Caco-2 (cell line): Measurements from ENCODE around the gene SPTB. TPM values are rescaled to one million over a fixed set of nuclear protein-coding genes. Genes with fewer than 3 reads are reported as not detected.

Source experiments
- BruUV-seq: library from RNA; stranded (reverse); fragments of 400-500 nt; replicated peaks from 2 replicates; lab custom pipeline; 2021; lab: Mats Ljungman, UMichigan
- CTCF ChIA-PET: fragments of 300-600 bp; sonication (Branson Sonifier 250); formaldehyde crosslinking; loops from one replicate; lab custom pipeline; 2022; ENCODE audit warnings: antibody characterized with exemption; lab: Charles Lee
- POLR2A ChIA-PET: fragments of 300-600 bp; sonication (Branson Sonifier 250); formaldehyde crosslinking; loops from one replicate; lab custom pipeline; 2022; ENCODE audit warnings: antibody characterized with exemption; lab: Charles Lee
- DNase-seq, 2 experiments: peaks; one replicate each; pipeline versions ENCODE4 v3.0.0 to v3.0.0-alpha.2; 2020 to 2022
- H3K27me3 ChIP-seq: replicated peaks from 2 replicates; pipeline ENCODE4 v1.6.0; 2011; ENCODE audit warnings: low read length; ENCODE audit not compliant: control insufficient read depth, insufficient read depth
- H3K36me3 ChIP-seq: 2 replicates; pipeline ENCODE4 v1.5.1; 2011; ENCODE audit warnings: low read length; ENCODE audit not compliant: control insufficient read depth, insufficient read depth
- H3K4me1 ChIP-seq: fragments of 250-450 bp; sonication (Bioruptor Pico); 2 replicates; pipeline ENCODE4 v1.5.1; 2020; ENCODE audit warnings: mild to moderate bottlenecking
- H3K4me3 ChIP-seq: 2 replicates; pipeline ENCODE4 v1.5.1; 2011; ENCODE audit warnings: low read depth, mild to moderate bottlenecking, control low read depth, low read length
- H3K9me3 ChIP-seq: fragments of 250-450 bp; sonication (Bioruptor Pico); 2 replicates; pipeline ENCODE4 v1.5.1; 2020; ENCODE audit warnings: mild to moderate bottlenecking, moderate library complexity
- H3K27ac Mint-ChIP-seq: one replicate; pipeline ENCODE4 v1.8.0; 2022; ENCODE audit warnings: mixed read lengths; ENCODE audit not compliant: unreplicated experiment
- H3K27me3 Mint-ChIP-seq: one replicate; pipeline ENCODE4 v1.8.0; 2022; ENCODE audit warnings: mixed read lengths; ENCODE audit not compliant: insufficient read depth, unreplicated experiment
- H3K36me3 Mint-ChIP-seq: one replicate; pipeline ENCODE4 v1.8.0; 2022; ENCODE audit warnings: mild to moderate bottlenecking, mixed read lengths; ENCODE audit not compliant: insufficient read depth, unreplicated experiment
- H3K4me1 Mint-ChIP-seq: one replicate; pipeline ENCODE4 v1.8.0; 2022; ENCODE audit warnings: low read depth, mixed read lengths; ENCODE audit not compliant: unreplicated experiment
- H3K4me3 Mint-ChIP-seq: one replicate; pipeline ENCODE4 v1.8.0; 2022; ENCODE audit warnings: mild to moderate bottlenecking, moderate library complexity, mixed read lengths; ENCODE audit not compliant: unreplicated experiment
- H3K9me3 Mint-ChIP-seq: one replicate; pipeline ENCODE4 v1.8.0; 2022; ENCODE audit warnings: mixed read lengths; ENCODE audit not compliant: unreplicated experiment
- CTCF ChIP-seq, 2 experiments: fragments of 200-600 bp in 1 of 2; IDR thresholded peaks; 1 replicate in 1 of 2; 2 replicates in 1 of 2; pipeline versions ENCODE4 v1.5.1 to v1.8.0; 2011 to 2022; ENCODE audit warnings: antibody characterized with exemption in 1 of 2, control low read depth in 1 of 2, inconsistent platforms in 1 of 2, low read depth in 1 of 2, low read length in 1 of 2, mild to moderate bottlenecking in 1 of 2, moderate library complexity in 1 of 2; ENCODE audit not compliant: insufficient read depth in 1 of 2, severe bottlenecking in 1 of 2, unreplicated experiment in 1 of 2
- intact Hi-C: fragments of 100-400 bp; cut with micrococcal nuclease; formaldehyde crosslinking; loops from one replicate; pipeline ENCODE4 v1.10.0; 2022; ENCODE audit not compliant: unreplicated experiment
- total RNA-seq: library from RNA; stranded (reverse); gene quantifications from 2 replicates; pipeline ENCODE4 v1.2.3, GENCODE V29; 2022

Gene SPTB
- total RNA-seq, 1 experiment from 2014 or later, result 1.7 TPM

GRCh38 chr14:64889352-64889751 lies 9.6 kb upstream of the SPTB start:
- DNase-seq, result no peak
- no peak for TF ChIP-seq CTCF (IDR thresholded peaks at IDR 0.05; ENCODE audit: insufficient read depth in 1 of 2, low read depth in 1 of 2, low read length in 1 of 2, severe bottlenecking in 1 of 2, unreplicated experiment in 1 of 2)
- Mint-ChIP-seq H3K9me3 (no peaks in the 10 kb centered on the region), H3K27ac (no peak overlapping the region), H3K4me3 (no peak overlapping the region), H3K27me3 (peaks cover 20% of the 10 kb centered on the region), H3K36me3 (no peaks in the 10 kb centered on the region), H3K4me1 (no peaks in the 10 kb centered on the region)
- no peaks in the 10 kb centered on the region for H3K4me1 ChIP-seq
- CTCF ChIA-PET, result interaction anchor here (4.7 kb wide), 1 partner anchor 66 kb away, joined by 121 read pairs; no protein-coding TSS in a partner anchor
- POLR2A ChIA-PET, result interaction anchor here (0.6 kb wide), 1 partner anchor 66 kb away, joined by 4 read pairs; no protein-coding TSS in a partner anchor
- no peaks in the 10 kb centered on the region for H3K36me3 ChIP-seq
- intact Hi-C loops, result no loop called here
- no peak overlapping the region for H3K4me3 ChIP-seq
- no peaks in the 10 kb centered on the region for H3K9me3 ChIP-seq
- no TSS peak for BruUV-seq
- H3K27me3 ChIP-seq, result no peaks in the 10 kb centered on the region

- DNase-seq, result no peak
- intact Hi-C loops, result no loop called here
- H3K4me1 ChIP-seq, result no peaks in the 10 kb centered on the region
- H3K4me1 Mint-ChIP-seq, result no peaks in the 10 kb centered on the region
- H3K27ac Mint-ChIP-seq, result no peak overlapping the region
- H3K36me3 ChIP-seq, result no peaks in the 10 kb centered on the region
- BruUV-seq, result no TSS peak
- POLR2A ChIA-PET, result no interaction called here
- H3K9me3 ChIP-seq, result no peaks in the 10 kb centered on the region
- H3K4me3 Mint-ChIP-seq, result no peak overlapping the region
- H3K9me3 Mint-ChIP-seq, result no peaks in the 10 kb centered on the region
- H3K27me3 ChIP-seq, result 0 out of 2 replicates have a peak, but pooled peaks cover 1% of the 10 kb centered on the region
- H3K27me3 Mint-ChIP-seq, result peaks cover 36% of the 10 kb centered on the region
- TF ChIP-seq CTCF (IDR thresholded peaks at IDR 0.05; ENCODE audit: insufficient read depth in 1 of 2, low read depth in 1 of 2, low read length in 1 of 2, severe bottlenecking in 1 of 2, unreplicated experiment in 1 of 2), result no peak
- H3K4me3 ChIP-seq, result no peak overlapping the region
- CTCF ChIA-PET, result no interaction called here
- H3K36me3 Mint-ChIP-seq, result no peaks in the 10 kb centered on the region
Measured at GRCh38 chr14:64885559-64885958, 5.9 kb upstream of the SPTB start.

GRCh38 chr14:64880221-64881121 lies 764 bp upstream of the SPTB start:
- H3K27ac Mint-ChIP-seq, result no peak overlapping the region
- POLR2A ChIA-PET, result interaction anchor here (0.6 to 0.7 kb wide), 3 partner anchors 20 to 135 kb away, joined by 3 read pairs; no protein-coding TSS in a partner anchor
- CTCF ChIA-PET, result interaction anchor here (0.6 to 3.7 kb wide), 8 partner anchors 11 to 158 kb away, joined by 3 to 27 read pairs (median 4); no protein-coding TSS in a partner anchor
- Histone ChIP-seq H3K27me3 (0 out of 2 replicates have a peak, but pooled peaks cover 1% of the 10 kb centered on the region), H3K36me3 (no peaks in the 10 kb centered on the region), H3K9me3 (no peaks in the 10 kb centered on the region), H3K4me1 (no peaks in the 10 kb centered on the region), H3K4me3 (peak overlapping the region; percentile 61)
- DNase-seq, result peak; percentile 51 to 70
- BruUV-seq, result no TSS peak
- peaks cover 31% of the 10 kb centered on the region for H3K27me3 Mint-ChIP-seq
- H3K36me3 Mint-ChIP-seq, result peaks cover 6% of the 10 kb centered on the region
- TF ChIP-seq CTCF (IDR thresholded peaks at IDR 0.05; ENCODE audit: insufficient read depth in 1 of 2, low read depth in 1 of 2, low read length in 1 of 2, severe bottlenecking in 1 of 2, unreplicated experiment in 1 of 2), result peak in 1 of 2 experiments; percentile 11
- H3K9me3 Mint-ChIP-seq, result no peaks in the 10 kb centered on the region
- H3K4me1 Mint-ChIP-seq, result no peaks in the 10 kb centered on the region
- intact Hi-C loops, result loop anchor here (5.0 kb wide), 1 partner anchor 38 kb away; no protein-coding TSS in a partner anchor
- peak overlapping the region; percentile 82 for H3K4me3 Mint-ChIP-seq
